ENCODE results near the gene NRP1. TPM values are rescaled to one million over a fixed set of nuclear protein-coding genes. Genes with fewer than 3 reads are reported as not detected.

NRP1 gene
- total and polyA plus RNA-seq, 2 of the 8 experiments (the other 6 are each of a cell fraction or from before 2014, with no cell fraction given): 1.2 to 2.1 TPM

DNA sequence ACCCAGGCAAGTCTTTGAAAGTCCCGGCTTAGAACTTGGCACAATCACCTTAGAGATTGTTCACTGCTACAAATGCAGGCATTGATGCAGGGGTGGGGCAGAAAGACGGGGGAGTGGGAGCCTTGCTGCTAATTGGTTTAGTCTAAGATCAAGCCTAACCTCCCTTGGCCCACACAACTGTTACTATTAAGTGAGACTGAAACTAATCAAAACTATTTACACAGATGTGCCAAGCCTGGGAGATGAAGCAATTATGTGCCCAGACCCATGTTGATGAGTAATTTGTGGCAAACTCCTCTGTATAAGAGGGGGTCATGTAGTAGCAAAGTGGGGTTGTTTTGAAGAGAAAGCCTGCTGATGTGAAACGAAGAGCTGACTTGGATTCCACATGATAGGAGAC lies 198.2 kb downstream of the NRP1 start:
- POLR2A ChIA-PET (ENCODE audit: partially characterized antibody): no interaction called here
- no peaks in the 10 kb centered on the region for H3K79me2 ChIP-seq (ENCODE audit: control insufficient read depth in 1 of 2, insufficient read depth in 2 of 2, low read length in 2 of 2)
- no peak overlapping the region for H3K27ac ChIP-seq (ENCODE audit: low read depth, low read length)
- FAIRE-seq: no peak
- no peak overlapping the region for H3K56ac ChIP-seq (replicated peaks; ENCODE audit: insufficient read length, low read depth, low read length)
- H4K91ac ChIP-seq (replicated peaks; ENCODE audit: insufficient read length, low read length): no peak overlapping the region
- no peak overlapping the region for H3K18ac ChIP-seq (ENCODE audit: extremely low read depth, low read length)
- no peaks in the 10 kb centered on the region for H3K9me3 ChIP-seq (ENCODE audit: insufficient read depth in 2 of 2, low read depth in 1 of 2, low read length in 1 of 2)
- TF ChIP-seq, protein P1, sequence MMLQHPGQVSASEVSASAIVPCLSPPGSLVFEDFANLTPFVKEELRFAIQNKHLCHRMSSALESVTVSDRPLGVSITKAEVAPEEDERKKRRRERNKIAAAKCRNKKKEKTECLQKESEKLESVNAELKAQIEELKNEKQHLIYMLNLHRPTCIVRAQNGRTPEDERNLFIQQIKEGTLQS (IDR thresholded peaks at IDR 0.05; ENCODE audit: insufficient read depth, low read depth, low read length): no peak
- TF ChIP-seq SIX5 (IDR thresholded peaks at IDR 0.05; ENCODE audit: low read depth, low read length): no peak
- TF ChIP-seq RNF2 (IDR thresholded peaks at IDR 0.05; ENCODE audit: borderline replicate concordance, low read depth, low read length, missing control alignments, poor library complexity, severe bottlenecking): no peak
- no peak overlapping the region for H3K9ac ChIP-seq (replicated peaks in 1 of 4; ENCODE audit: extremely low read depth in 1 of 4, low read depth in 3 of 4, low read length in 3 of 4)
- WGBS, 2 experiments (ENCODE audit: extremely low coverage in 1 of 2, insufficient coverage in 1 of 2, insufficient read length in 1 of 2, insufficient replicate concordance in 2 of 2, low coverage in 1 of 2, low lambda C conversion rate in 2 of 2, missing lambda C conversion rate in 1 of 2): 72% methylated on average over 3 of the region's 3 CpGs; no CpG with 5 or more reads in 1 of the 2 experiments
- no peaks in the 10 kb centered on the region for H4K20me1 ChIP-seq (replicated peaks in 1 of 2; ENCODE audit: control insufficient read depth in 1 of 2, insufficient read depth in 2 of 2, low read length in 2 of 2)
- H3K4ac ChIP-seq (replicated peaks; ENCODE audit: insufficient read length, low read depth, low read length): no peak overlapping the region
- H3K23me2 ChIP-seq (ENCODE audit: low read depth, low read length): no peaks in the 10 kb centered on the region
- H4K8ac ChIP-seq (ENCODE audit: extremely low read depth, insufficient read depth, low read length): no peak overlapping the region
- no peak overlapping the region for H2BK5ac ChIP-seq (ENCODE audit: low read depth, low read length)
- CTCF ChIA-PET (ENCODE audit: partially characterized antibody): interaction anchor here (1.4 to 1.5 kb wide), 3 partner anchors 69 to 127 kb away, joined by 3 to 6 read pairs (median 3); no protein-coding TSS in a partner anchor
- no peak overlapping the region for H2BK15ac ChIP-seq (ENCODE audit: low read length)
- H3K4me1 ChIP-seq (replicated peaks in 1 of 4; ENCODE audit: control insufficient read depth in 3 of 4, insufficient read depth in 4 of 4, low read length in 3 of 4): no peaks in the 10 kb centered on the region; a peak in 1 of 7 replicates
- no peak overlapping the region for H3K23ac ChIP-seq (ENCODE audit: insufficient read length)
- H4K5ac ChIP-seq (ENCODE audit: insufficient read length, low read depth, low read length): no peak overlapping the region
- H3K4me2 ChIP-seq (ENCODE audit: insufficient read depth in 1 of 2, low read depth in 2 of 2, low read length in 2 of 2): no peak overlapping the region
- H3K36me3 ChIP-seq (ENCODE audit: control insufficient read depth in 2 of 4, insufficient read depth in 4 of 4, low read length in 3 of 4): no peaks in the 10 kb centered on the region
- H2AK5ac ChIP-seq (ENCODE audit: low read depth, low read length): no peak overlapping the region
- no peak overlapping the region for H3K4me3 ChIP-seq (ENCODE audit: extremely low read depth in 1 of 4, insufficient read depth in 2 of 4, low read depth in 3 of 4, low read length in 4 of 4)
- H2BK120ac ChIP-seq (replicated peaks; ENCODE audit: low read depth, low read length): no peak overlapping the region
- no peak overlapping the region for H3K14ac ChIP-seq (ENCODE audit: insufficient read length)
- no peak overlapping the region; the same call in 1 of the 2 replicates for H2AFZ ChIP-seq (ENCODE audit: low read length)
- no peaks in the 10 kb centered on the region for H3K27me3 ChIP-seq (replicated peaks in 1 of 4; ENCODE audit: control insufficient read depth in 3 of 4, extremely low read depth in 1 of 4, insufficient read depth in 3 of 4, low read length in 3 of 4)
- no peaks in the 10 kb centered on the region for H3K79me1 ChIP-seq (ENCODE audit: low read depth, low read length)
- H2BK20ac ChIP-seq (ENCODE audit: low read length): no peak overlapping the region
- H2BK12ac ChIP-seq (ENCODE audit: low read depth, low read length): no peak overlapping the region
- no peak for DNase-seq (ENCODE audit: low read depth in 1 of 2, low spot score in 2 of 2)
